A673 (cell line): ENCODE results near the gene ZKSCAN4. TPM values are rescaled to one million over a fixed set of nuclear protein-coding genes. Genes with fewer than 3 reads are reported as not detected.

Experiments
- BruUV-seq: library from RNA; stranded (reverse); fragments of 400-500 nt; replicated peaks from 2 replicates; lab custom pipeline; 2021; lab: Mats Ljungman, UMichigan
- CTCF ChIA-PET: fragments of 300-600 bp; sonication (Branson Sonifier 250); formaldehyde crosslinking; loops from one replicate; lab custom pipeline; 2022; ENCODE audit warnings: antibody characterized with exemption; lab: Charles Lee
- POLR2A ChIA-PET: fragments of 300-600 bp; sonication (Branson Sonifier 250); formaldehyde crosslinking; loops from one replicate; lab custom pipeline; 2022; ENCODE audit warnings: antibody characterized with exemption; ENCODE audit not compliant: low non-redundant PET; lab: Charles Lee
- DNase-seq: peaks from one replicate; pipeline ENCODE4 v3.0.0-alpha.2; 2015; ENCODE audit warnings: low spot score
- H3K27ac ChIP-seq: fragments of 200-600 bp; sonication (generic); 2 replicates; pipeline ENCODE4 v1.5.1; 2016; ENCODE audit warnings: mixed run types, low read depth, mild to moderate bottlenecking, mixed read lengths, antibody characterized with exemption, low read length; ENCODE audit not compliant: poor library complexity, severe bottlenecking
- H3K27me3 ChIP-seq: fragments of 200-600 bp; sonication (generic); replicated peaks from 2 replicates; pipeline ENCODE4 v1.6.1; 2017; ENCODE audit warnings: mixed run types, low read depth, mild to moderate bottlenecking, mixed read lengths, antibody characterized with exemption, low read length; ENCODE audit not compliant: insufficient read depth, poor library complexity
- H3K36me3 ChIP-seq: fragments of 200-600 bp; sonication (generic); 2 replicates; pipeline ENCODE4 v1.6.1; 2016; ENCODE audit warnings: mixed run types, mild to moderate bottlenecking, mixed read lengths, antibody characterized with exemption, low read length; ENCODE audit not compliant: insufficient read depth, poor library complexity, severe bottlenecking
- H3K4me1 ChIP-seq: fragments of 200-600 bp; sonication (generic); 2 replicates; pipeline ENCODE4 v1.6.1; 2017; ENCODE audit warnings: mixed run types, mild to moderate bottlenecking, mixed read lengths, antibody characterized with exemption, low read length; ENCODE audit not compliant: insufficient read depth, poor library complexity, severe bottlenecking
- H3K4me3 ChIP-seq: fragments of 200-600 bp; sonication (generic); 2 replicates; pipeline ENCODE4 v1.5.1; 2016; ENCODE audit warnings: low read depth, mixed run types, mild to moderate bottlenecking, mixed read lengths, low read length; ENCODE audit not compliant: poor library complexity, severe bottlenecking
- H3K9me3 ChIP-seq: fragments of 200-600 bp; sonication (generic); 2 replicates; pipeline ENCODE4 v1.6.1; 2016; ENCODE audit warnings: mixed run types, low read depth, mild to moderate bottlenecking, mixed read lengths, antibody characterized with exemption, low read length; ENCODE audit not compliant: poor library complexity, severe bottlenecking
- EZH2 ChIP-seq: fragments of 200-600 bp; sonication (generic); IDR thresholded peaks from 2 replicates; pipeline ENCODE4 v1.6.1; 2017; ENCODE audit warnings: borderline replicate concordance, low read depth, mild to moderate bottlenecking, mixed read lengths, antibody characterized with exemption, low read length; ENCODE audit not compliant: poor library complexity, severe bottlenecking
- intact Hi-C: fragments of 100-400 bp; cut with micrococcal nuclease; formaldehyde crosslinking; loops from one replicate; pipeline ENCODE4 v1.10.0; 2022; ENCODE audit not compliant: unreplicated experiment
- total RNA-seq: library from RNA; stranded (reverse); gene quantifications from 2 replicates; pipeline ENCODE4 v1.2.3, GENCODE V29; 2021
- TF ChIP-seq, protein P1 (sequence below): fragments of 300-800, 200-600 bp; sonication (generic); conservative IDR thresholded peaks from 2 replicates; pipeline ENCODE4 v1.5.1; 2017; ENCODE audit warnings: low read depth, mild to moderate bottlenecking, antibody characterized with exemption, low read length, moderate library complexity, mixed read lengths

ZKSCAN4 gene
- total RNA-seq, 1 experiment from 2014 or later, result 6.4 TPM

DNA sequence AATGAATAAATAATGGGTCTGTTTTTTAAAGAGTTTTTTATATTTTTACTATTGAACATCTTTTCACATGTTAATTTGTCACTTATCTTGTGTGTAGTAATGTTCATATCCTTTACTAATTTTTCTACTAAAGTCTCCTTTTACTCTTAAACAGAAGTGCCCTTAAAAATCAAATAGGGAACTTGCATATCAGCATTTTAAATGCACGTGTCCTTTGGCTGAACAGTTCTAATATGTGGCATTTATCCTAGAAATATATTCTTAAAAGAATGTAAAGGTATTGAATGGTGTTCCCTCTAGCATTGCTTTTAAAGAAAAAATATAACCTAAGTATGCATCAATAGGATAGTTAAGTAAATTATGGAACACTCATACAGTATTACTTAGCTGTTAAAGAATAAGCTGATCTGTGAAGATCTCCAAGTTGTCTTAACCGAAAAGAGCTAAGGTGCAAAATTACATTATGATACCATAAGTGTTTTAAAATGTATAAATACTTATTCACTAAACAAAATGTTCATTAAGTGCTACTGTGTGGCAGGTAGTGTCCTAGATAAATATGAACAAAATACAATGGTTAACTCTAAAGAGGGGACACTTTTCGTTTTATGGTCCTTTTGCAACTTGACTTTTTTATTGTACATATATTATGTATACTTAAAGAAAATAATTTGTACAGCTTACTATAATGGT is 28.7 kb upstream of the ZKSCAN4 start:
- DNase-seq, result no peak
- Histone ChIP-seq H3K9me3 (peaks cover 5% of the 10 kb centered on the region), H3K4me3 (peak overlapping the region; percentile 82), H3K27me3 (no peaks in the 10 kb centered on the region), H3K4me1 (no peaks in the 10 kb centered on the region), H3K27ac (no peak overlapping the region), H3K36me3 (peaks cover 38% of the 10 kb centered on the region)
- TF ChIP-seq EZH2, result no peak
- TF ChIP-seq, protein P1, sequence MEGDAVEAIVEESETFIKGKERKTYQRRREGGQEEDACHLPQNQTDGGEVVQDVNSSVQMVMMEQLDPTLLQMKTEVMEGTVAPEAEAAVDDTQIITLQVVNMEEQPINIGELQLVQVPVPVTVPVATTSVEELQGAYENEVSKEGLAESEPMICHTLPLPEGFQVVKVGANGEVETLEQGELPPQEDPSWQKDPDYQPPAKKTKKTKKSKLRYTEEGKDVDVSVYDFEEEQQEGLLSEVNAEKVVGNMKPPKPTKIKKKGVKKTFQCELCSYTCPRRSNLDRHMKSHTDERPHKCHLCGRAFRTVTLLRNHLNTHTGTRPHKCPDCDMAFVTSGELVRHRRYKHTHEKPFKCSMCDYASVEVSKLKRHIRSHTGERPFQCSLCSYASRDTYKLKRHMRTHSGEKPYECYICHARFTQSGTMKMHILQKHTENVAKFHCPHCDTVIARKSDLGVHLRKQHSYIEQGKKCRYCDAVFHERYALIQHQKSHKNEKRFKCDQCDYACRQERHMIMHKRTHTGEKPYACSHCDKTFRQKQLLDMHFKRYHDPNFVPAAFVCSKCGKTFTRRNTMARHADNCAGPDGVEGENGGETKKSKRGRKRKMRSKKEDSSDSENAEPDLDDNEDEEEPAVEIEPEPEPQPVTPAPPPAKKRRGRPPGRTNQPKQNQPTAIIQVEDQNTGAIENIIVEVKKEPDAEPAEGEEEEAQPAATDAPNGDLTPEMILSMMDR, result no peak
- intact Hi-C loops, result no loop called here
- CTCF ChIA-PET, result no interaction called here
- BruUV-seq, result no TSS peak
- POLR2A ChIA-PET, result no interaction called here

DNA sequence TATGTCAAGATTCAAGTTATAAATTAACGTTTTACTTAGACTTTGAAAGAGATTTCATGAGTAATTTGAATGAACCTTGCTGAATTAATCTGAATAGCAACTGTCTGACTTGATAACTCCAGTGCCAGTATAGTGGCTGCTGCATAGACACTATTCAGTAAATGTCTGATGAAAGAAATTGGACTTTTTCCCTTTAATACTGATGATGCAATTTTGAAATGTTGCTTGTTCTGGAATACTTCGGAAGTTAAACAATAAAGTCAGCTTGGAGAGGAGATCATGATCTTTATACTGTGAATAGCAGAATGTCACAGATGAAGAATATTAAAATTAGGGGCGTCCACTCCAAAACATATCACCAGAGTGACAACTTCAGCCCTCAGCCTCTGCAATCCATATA is 25.7 kb upstream of the ZKSCAN4 start:
- H3K27me3 ChIP-seq, result no peaks in the 10 kb centered on the region
- no peak overlapping the region for H3K27ac ChIP-seq
- H3K4me1 ChIP-seq, result no peaks in the 10 kb centered on the region
- H3K9me3 ChIP-seq, result no peaks in the 10 kb centered on the region
- intact Hi-C loops, result no loop called here
- BruUV-seq, result no TSS peak
- H3K36me3 ChIP-seq, result peaks cover 43% of the 10 kb centered on the region
- no peak overlapping the region for H3K4me3 ChIP-seq
- TF ChIP-seq, protein P1, result no peak
- no peak for TF ChIP-seq EZH2
- POLR2A ChIA-PET, result no interaction called here
- DNase-seq, result no peak
- CTCF ChIA-PET, result no interaction called here

DNA sequence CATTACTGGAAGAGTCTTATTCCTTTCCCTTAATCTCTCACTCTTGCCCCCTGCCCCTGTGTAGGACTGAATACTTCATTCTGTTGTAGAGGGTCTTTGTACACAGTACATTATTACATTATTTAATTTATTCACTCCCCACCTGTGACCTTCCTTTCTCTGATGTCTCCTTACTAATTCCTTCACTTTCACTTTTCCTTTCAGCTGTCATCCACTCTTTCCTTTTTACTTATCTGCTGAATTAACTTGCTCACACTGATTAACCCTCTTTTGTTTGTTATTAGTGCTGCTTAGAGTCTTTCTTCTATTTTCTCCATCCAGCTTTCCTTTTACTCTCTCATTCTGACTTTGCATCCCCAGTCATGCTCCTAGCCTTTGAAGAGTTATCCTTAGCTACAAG is 22.8 kb upstream of the ZKSCAN4 start:
- Histone ChIP-seq H3K9me3 (no peaks in the 10 kb centered on the region), H3K4me3 (no peak overlapping the region), H3K27me3 (no peaks in the 10 kb centered on the region), H3K36me3 (peaks cover 50% of the 10 kb centered on the region), H3K27ac (no peak overlapping the region), H3K4me1 (no peaks in the 10 kb centered on the region)
- intact Hi-C loops, result no loop called here
- no peak for DNase-seq
- TF ChIP-seq, protein P1, result no peak
- TF ChIP-seq EZH2, result no peak
- POLR2A ChIA-PET, result no interaction called here
- BruUV-seq, result no TSS peak
- CTCF ChIA-PET, result no interaction called here
